GM23248 (cell line): Measurements from ENCODE around the gene WASHC2A. TPM values are rescaled to one million over a fixed set of nuclear protein-coding genes. Genes with fewer than 3 reads are reported as not detected.
A peak's percentile ranks its signal among the peaks of the same experiment; 100 is the strongest.
"Not testable (repeated sequence)": the region's sequence is repeated elsewhere in the genome, so short reads cannot be mapped to it uniquely, and the experiment has no call there.

ENCODE experiments used
- DNase-seq: peaks from one replicate; pipeline ENCODE4 v3.0.0-alpha.2; 2015
- H2AFZ ChIP-seq: fragments of 200-600 bp; sonication (generic); 2 replicates; pipeline ENCODE4 v1.6.1; 2016; ENCODE audit warnings: antibody characterized with exemption
- H3F3A ChIP-seq: fragments of 200-600 bp; sonication (generic); 2 replicates; pipeline ENCODE4 v1.6.1; 2016; ENCODE audit warnings: mild to moderate bottlenecking, antibody characterized with exemption, mixed run types; ENCODE audit not compliant: insufficient read depth
- H3K27ac ChIP-seq: fragments of 200-600 bp; sonication (generic); 2 replicates; pipeline ENCODE4 v1.5.1; 2016; ENCODE audit warnings: mild to moderate bottlenecking
- H3K27me3 ChIP-seq: fragments of 200-600 bp; sonication (generic); replicated peaks from 2 replicates; pipeline ENCODE4 v1.6.1; 2016; ENCODE audit warnings: mild to moderate bottlenecking; ENCODE audit not compliant: insufficient read depth
- H3K36me3 ChIP-seq: fragments of 200-600 bp; sonication (generic); 2 replicates; pipeline ENCODE4 v1.6.1; 2016; ENCODE audit warnings: low read depth, mild to moderate bottlenecking
- H3K4me1 ChIP-seq: fragments of 200-600 bp; sonication (generic); 2 replicates; pipeline ENCODE4 v1.6.1; 2016; ENCODE audit warnings: mild to moderate bottlenecking; ENCODE audit not compliant: insufficient read depth
- H3K4me2 ChIP-seq: fragments of 200-600 bp; sonication (generic); one replicate; pipeline ENCODE4 v1.6.1; 2016; ENCODE audit warnings: mild to moderate bottlenecking; ENCODE audit not compliant: unreplicated experiment
- H3K4me3 ChIP-seq: fragments of 200-600 bp; sonication (generic); 2 replicates; pipeline ENCODE4 v1.5.1; 2016; ENCODE audit warnings: mild to moderate bottlenecking
- H3K79me2 ChIP-seq: fragments of 200-600 bp; sonication (generic); 2 replicates; pipeline ENCODE4 v1.6.1; 2016; ENCODE audit warnings: mild to moderate bottlenecking; ENCODE audit not compliant: insufficient read depth
- H3K9ac ChIP-seq: fragments of 200-600 bp; sonication (generic); 2 replicates; pipeline ENCODE4 v1.6.1; 2016; ENCODE audit warnings: mild to moderate bottlenecking
- H3K9me2 ChIP-seq: fragments of 200-600 bp; sonication (generic); 2 replicates; pipeline ENCODE4 v1.6.1; 2016; ENCODE audit warnings: mixed run types, mild to moderate bottlenecking, moderate library complexity; ENCODE audit not compliant: insufficient read depth
- H3K9me3 ChIP-seq: fragments of 200-600 bp; sonication (generic); one replicate; pipeline ENCODE4 v1.6.1; 2017; ENCODE audit warnings: low read depth
- H4K20me1 ChIP-seq: fragments of 200-600 bp; sonication (generic); 2 replicates; pipeline ENCODE4 v1.6.0; 2016; ENCODE audit not compliant: insufficient read depth
- EZH2 ChIP-seq: fragments of 200-600 bp; sonication (generic); IDR thresholded peaks from 2 replicates; pipeline ENCODE4 v1.6.1; 2018; ENCODE audit warnings: antibody characterized with exemption, mild to moderate bottlenecking; ENCODE audit not compliant: insufficient read depth, poor library complexity, severe bottlenecking
- EZH2phosphoT487 ChIP-seq: fragments of 200-600 bp; sonication (generic); IDR thresholded peaks from 2 replicates; pipeline ENCODE4 v1.6.1; 2018; ENCODE audit warnings: antibody characterized with exemption, moderate library complexity, mild to moderate bottlenecking, low read depth; ENCODE audit not compliant: insufficient read depth
- WGBS, 2 experiments: methylation state at CpG; one replicate each; pipeline ENCODE4 v1.1.6; 2015 to 2017; ENCODE audit warnings: low lambda C conversion rate in 2 of 2, low coverage in 1 of 2; ENCODE audit errors: missing lambda C conversion rate in 2 of 2; 5-methylcytosine and 5-hydroxymethylcytosine counted together
- in situ Hi-C: fragments of 300-500 bp; cut with MboI; formaldehyde crosslinking; loops from 2 replicates; pipeline ENCODE4 v1.15.0; 2020
- polyA plus RNA-seq: library from polyadenylated mRNA; unstranded; fragments of >200 nt; fragmentation: Nextera tagmentation; extraction: Ambion mirVana; gene quantifications from 2 replicates; pipeline ENCODE4 v1.2.1, GENCODE V29; 2016
- total RNA-seq: library from RNA; depleted of rRNA; stranded (reverse); fragments of >200 nt; shearing (Covaris generic); gene quantifications from 2 replicates; pipeline ENCODE4 v1.2.3, GENCODE V29; 2014

The WASHC2A gene
- total and polyA plus RNA-seq, 2 experiments from 2014 or later, result 23.9 to 26.8 TPM

GRCh38 chr10:50132841-50133240, 65.1 kb downstream of the WASHC2A start:
- H3K36me3 ChIP-seq, H3K9ac ChIP-seq, H3K79me2 ChIP-seq, H3K4me3 ChIP-seq, H3K27me3 ChIP-seq, H3K27ac ChIP-seq, DNase-seq, H4K20me1 ChIP-seq, H2AFZ ChIP-seq, in situ Hi-C loops, H3K4me1 ChIP-seq, H3K9me2 ChIP-seq, H3K9me3 ChIP-seq, H3F3A ChIP-seq, H3K4me2 ChIP-seq: not testable (repeated sequence)
- WGBS, 2 experiments, result 99 to 100% methylated on average over 3 of the region's 3 CpGs

GRCh38 chr10:50143512-50144174, 75.9 kb downstream of the WASHC2A start:
- H3K9me2 ChIP-seq, H3K27me3 ChIP-seq, in situ Hi-C loops, H3F3A ChIP-seq, H3K36me3 ChIP-seq, H3K4me3 ChIP-seq, H3K27ac ChIP-seq, H2AFZ ChIP-seq, H3K4me1 ChIP-seq, DNase-seq, H3K4me2 ChIP-seq, H3K79me2 ChIP-seq, H3K9ac ChIP-seq, H4K20me1 ChIP-seq, H3K9me3 ChIP-seq: not testable (repeated sequence)
- WGBS, 2 experiments, result 68 to 76% methylated on average over 10 of the region's 10 CpGs

- H3K9ac ChIP-seq, H3K79me2 ChIP-seq, H3K9me2 ChIP-seq, H3K27me3 ChIP-seq, H3K36me3 ChIP-seq, H3K4me2 ChIP-seq, H3K4me1 ChIP-seq, in situ Hi-C loops, H4K20me1 ChIP-seq, H3K27ac ChIP-seq, H2AFZ ChIP-seq, H3K4me3 ChIP-seq, H3K9me3 ChIP-seq, H3F3A ChIP-seq: not testable (repeated sequence)
- peak; percentile 66 for DNase-seq
- WGBS, 2 experiments, result 0% methylated on average over 1 of the region's 1 CpG
Measured at GRCh38 chr10:50145575-50145974, 77.8 kb downstream of the WASHC2A start.

GRCh38 chr10:50152792-50153272, 85.1 kb downstream of the WASHC2A start:
- Histone ChIP-seq H3K4me3 (0 out of 2 replicates have a peak overlapping the region, but pooled peaks have one; percentile 19), H3K9me3 (no peaks in the 10 kb centered on the region), H4K20me1 (no peaks in the 10 kb centered on the region), H3K27me3 (peaks cover 12% of the 10 kb centered on the region), H3K36me3 (no peaks in the 10 kb centered on the region), H3K27ac (no peak overlapping the region), H3K79me2 (no peaks in the 10 kb centered on the region), H3K9ac (no peak overlapping the region), H3K9me2 (no peaks in the 10 kb centered on the region), H2AFZ (no peak overlapping the region), H3K4me1 (no peaks in the 10 kb centered on the region), H3K4me2 (no peak overlapping the region), H3F3A (no peaks in the 10 kb centered on the region)
- in situ Hi-C loops, result no loop called here
- WGBS, 2 experiments, result 6 to 9% methylated on average over 31 to 32 of the region's 34 CpGs
- TF ChIP-seq EZH2phosphoT487 (no peak), EZH2 (no peak)
- peak; percentile 6 for DNase-seq

GRCh38 chr10:50157868-50158267, 90.1 kb downstream of the WASHC2A start:
- H3K27ac ChIP-seq, DNase-seq, H3F3A ChIP-seq, H3K4me2 ChIP-seq, in situ Hi-C loops, H3K9me2 ChIP-seq, H3K79me2 ChIP-seq, H3K4me3 ChIP-seq, H4K20me1 ChIP-seq, H3K9me3 ChIP-seq, H3K9ac ChIP-seq, H3K36me3 ChIP-seq, H3K27me3 ChIP-seq, H3K4me1 ChIP-seq, H2AFZ ChIP-seq: not testable (repeated sequence)

GRCh38 chr10:50159856-50160255, 92.1 kb downstream of the WASHC2A start:
- in situ Hi-C loops, H4K20me1 ChIP-seq, H3K79me2 ChIP-seq, H3K36me3 ChIP-seq, H3K9me3 ChIP-seq, H3K9ac ChIP-seq, H3K4me3 ChIP-seq, H3K27me3 ChIP-seq, H3K4me2 ChIP-seq, H3K9me2 ChIP-seq, H3K4me1 ChIP-seq, H3F3A ChIP-seq, H3K27ac ChIP-seq, H2AFZ ChIP-seq: not testable (repeated sequence)
- 42 to 53% methylated on average over 2 of the region's 2 CpGs for WGBS, 2 experiments
- DNase-seq, result peak; percentile 80

GRCh38 chr10:50165038-50165437, 97.3 kb downstream of the WASHC2A start:
- H3K27me3 ChIP-seq, H3K4me2 ChIP-seq, H3F3A ChIP-seq, H3K9me3 ChIP-seq, H3K79me2 ChIP-seq, H2AFZ ChIP-seq, H3K36me3 ChIP-seq, H3K9me2 ChIP-seq, H3K4me3 ChIP-seq, H4K20me1 ChIP-seq, H3K27ac ChIP-seq, H3K9ac ChIP-seq, in situ Hi-C loops, H3K4me1 ChIP-seq: not testable (repeated sequence)
- peak; percentile 2 for DNase-seq
- WGBS, 2 experiments, result 58 to 69% methylated on average over 2 of the region's 2 CpGs
